ENCODE measurements around the gene SET. TPM values are rescaled to one million over a fixed set of nuclear protein-coding genes. Genes with fewer than 3 reads are reported as not detected.

The SET gene, protein sequence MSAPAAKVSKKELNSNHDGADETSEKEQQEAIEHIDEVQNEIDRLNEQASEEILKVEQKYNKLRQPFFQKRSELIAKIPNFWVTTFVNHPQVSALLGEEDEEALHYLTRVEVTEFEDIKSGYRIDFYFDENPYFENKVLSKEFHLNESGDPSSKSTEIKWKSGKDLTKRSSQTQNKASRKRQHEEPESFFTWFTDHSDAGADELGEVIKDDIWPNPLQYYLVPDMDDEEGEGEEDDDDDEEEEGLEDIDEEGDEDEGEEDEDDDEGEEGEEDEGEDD
- total RNA-seq = 100 to 1,000 TPM; 762 to 795 TPM
- polyA plus RNA-seq (2013, experiment 1 of 2) = 715 TPM
- 707 TPM for polyA plus RNA-seq (2013, experiment 2 of 2)
- long read RNA-seq, experiment 1, transcript SET-204 (8 exons, 2,850 nt) = minor isoform, 23 of 460 reads
- long read RNA-seq, experiment 1, transcript SET-201 (8 exons, 2,915 nt) = major isoform, 59 of 460 reads
- long read RNA-seq, experiment 1, partial matches to known transcripts = 341 of 460 reads
- long read RNA-seq, experiment 1, other reads (novel, unspliced or antisense) = 36 of 460 reads
- long read RNA-seq, experiment 2, transcript SET-201 (8 exons, 2,915 nt) = major isoform, 1,128 of 1,433 reads
- long read RNA-seq, experiment 2, transcript SET-204 (8 exons, 2,850 nt) = minor isoform, 181 of 1,433 reads
- long read RNA-seq, experiment 2, partial matches to known transcripts = 56 of 1,433 reads
- long read RNA-seq, experiment 2, other reads (novel, unspliced or antisense) = 67 of 1,433 reads
- long read RNA-seq, experiment 3, transcript SET-201 (8 exons, 2,915 nt) = minor isoform, 11 of 586 reads
- long read RNA-seq, experiment 3, transcript SET-204 (8 exons, 2,850 nt) = major isoform, 476 of 586 reads
- long read RNA-seq, experiment 3, partial matches to known transcripts = 73 of 586 reads
- long read RNA-seq, experiment 3, other reads (novel, unspliced or antisense) = 26 of 586 reads
- long read RNA-seq, experiment 4, transcript SET-204 (8 exons, 2,850 nt) = major isoform, 140 of 171 reads
- long read RNA-seq, experiment 4, partial matches to known transcripts = 25 of 171 reads
- long read RNA-seq, experiment 4, other reads (novel, unspliced or antisense) = 1 of 171 reads

GRCh38 chr9:128688501-128689292 is at the start of gene SET:
SET (plus strand) TSS chr9:128689222; CDS start chr9:128689583, 361 bp downstream.
- Histone ChIP-seq H3K27me3 (ENCODE audit: control insufficient read depth, insufficient read depth, low read length, poor library complexity, severe bottlenecking) (no peaks in the 10 kb centered on the region), H3K36me3 (ENCODE audit: control insufficient read depth, insufficient read depth, low read length) (peaks cover 41% of the 10 kb centered on the region), H3K4me1 (ENCODE audit: control insufficient read depth, insufficient read depth, low read length) (peaks cover 11% of the 10 kb centered on the region), H3K9me3 (ENCODE audit: control insufficient read depth, low read length) (no peaks in the 10 kb centered on the region), H3K9ac (ENCODE audit: extremely low read depth, low read length, poor library complexity, severe bottlenecking) (peak within 1 kb of the TSS; percentile 86), H3K4me3 (ENCODE audit: low read length) (peak within 1 kb of the TSS; percentile 92), H3K27ac (ENCODE audit: low read depth, low read length) (peak within 1 kb of the TSS; percentile 87)
- peak; percentile 97 for DNase-seq
- H3K9me3 Mint-ChIP-seq = no peaks in the 10 kb centered on the region
- H3K36me3 Mint-ChIP-seq (ENCODE audit: low read depth) = peaks cover 43% of the 10 kb centered on the region
- H3K4me1 Mint-ChIP-seq = peaks cover 46% of the 10 kb centered on the region
- H3K27ac Mint-ChIP-seq = peak within 1 kb of the TSS; percentile 91
- 4 to 23% methylated on average over 11 to 89 of the region's 93 CpGs for WGBS, 2 experiments (ENCODE audit: insufficient coverage in 1 of 2, insufficient read length in 1 of 2)
- TF ChIP-seq, protein P1, sequence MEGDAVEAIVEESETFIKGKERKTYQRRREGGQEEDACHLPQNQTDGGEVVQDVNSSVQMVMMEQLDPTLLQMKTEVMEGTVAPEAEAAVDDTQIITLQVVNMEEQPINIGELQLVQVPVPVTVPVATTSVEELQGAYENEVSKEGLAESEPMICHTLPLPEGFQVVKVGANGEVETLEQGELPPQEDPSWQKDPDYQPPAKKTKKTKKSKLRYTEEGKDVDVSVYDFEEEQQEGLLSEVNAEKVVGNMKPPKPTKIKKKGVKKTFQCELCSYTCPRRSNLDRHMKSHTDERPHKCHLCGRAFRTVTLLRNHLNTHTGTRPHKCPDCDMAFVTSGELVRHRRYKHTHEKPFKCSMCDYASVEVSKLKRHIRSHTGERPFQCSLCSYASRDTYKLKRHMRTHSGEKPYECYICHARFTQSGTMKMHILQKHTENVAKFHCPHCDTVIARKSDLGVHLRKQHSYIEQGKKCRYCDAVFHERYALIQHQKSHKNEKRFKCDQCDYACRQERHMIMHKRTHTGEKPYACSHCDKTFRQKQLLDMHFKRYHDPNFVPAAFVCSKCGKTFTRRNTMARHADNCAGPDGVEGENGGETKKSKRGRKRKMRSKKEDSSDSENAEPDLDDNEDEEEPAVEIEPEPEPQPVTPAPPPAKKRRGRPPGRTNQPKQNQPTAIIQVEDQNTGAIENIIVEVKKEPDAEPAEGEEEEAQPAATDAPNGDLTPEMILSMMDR (conservative IDR thresholded peaks at IDR 0.05) = no peak
- peak within 1 kb of the TSS; percentile 95 for H3K4me3 Mint-ChIP-seq
- H3K27me3 Mint-ChIP-seq (ENCODE audit: insufficient read depth) = no peaks in the 10 kb centered on the region

DNA sequence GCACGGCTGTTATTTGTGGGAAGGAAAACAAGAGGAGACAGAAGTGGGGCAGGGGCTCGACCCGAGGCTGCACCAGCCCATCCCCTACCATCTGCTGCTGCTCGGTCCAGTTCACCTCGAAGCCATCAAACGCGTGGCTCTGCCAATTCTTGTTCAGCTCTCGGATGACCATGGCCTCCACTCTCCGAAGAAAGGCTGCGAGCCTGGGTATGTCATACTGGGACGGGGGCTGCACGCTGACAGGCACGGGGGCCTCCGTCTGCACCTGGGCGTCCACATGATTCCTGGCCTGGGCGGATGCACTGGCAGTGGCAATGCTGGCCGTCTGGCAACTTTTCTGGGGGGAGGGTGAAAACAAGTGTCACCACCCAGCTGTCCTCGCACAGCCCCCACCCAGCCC is 48.4 kb upstream of the SET start:
- Histone ChIP-seq H3K4me3 (ENCODE audit: low read length) (no peak overlapping the region), H3K9ac (ENCODE audit: extremely low read depth, low read length, poor library complexity, severe bottlenecking) (no peak overlapping the region), H3K9me3 (ENCODE audit: control insufficient read depth, low read length) (no peaks in the 10 kb centered on the region), H3K27ac (ENCODE audit: low read depth, low read length) (no peak overlapping the region), H3K4me1 (ENCODE audit: control insufficient read depth, insufficient read depth, low read length) (peaks cover 2% of the 10 kb centered on the region), H3K27me3 (ENCODE audit: control insufficient read depth, insufficient read depth, low read length, poor library complexity, severe bottlenecking) (no peaks in the 10 kb centered on the region), H3K36me3 (ENCODE audit: control insufficient read depth, insufficient read depth, low read length) (peaks cover 22% of the 10 kb centered on the region)
- no peak for DNase-seq
- 95 to 96% methylated on average over 15 to 18 of the region's 18 CpGs for WGBS, 2 experiments (ENCODE audit: insufficient coverage in 1 of 2, insufficient read length in 1 of 2)
- Mint-ChIP-seq H3K27me3 (ENCODE audit: insufficient read depth) (no peaks in the 10 kb centered on the region), H3K27ac (no peak overlapping the region), H3K36me3 (ENCODE audit: low read depth) (peaks cover 41% of the 10 kb centered on the region), H3K9me3 (no peaks in the 10 kb centered on the region), H3K4me1 (no peaks in the 10 kb centered on the region), H3K4me3 (no peak overlapping the region)
- TF ChIP-seq, protein P1 (conservative IDR thresholded peaks at IDR 0.05) = no peak
